GM12801 (cell line): ENCODE results near the gene CACHD1.

Source experiments
- CTCF ChIP-seq: IDR thresholded peaks from one replicate; pipeline ENCODE4 v1.5.1; 2011; ENCODE audit warnings: control low read depth; ENCODE audit not compliant: insufficient read length; ENCODE audit errors: extremely low read depth

CACHD1 gene

GRCh38 chr1:64505232-64505943 lies 35.5 kb downstream of the CACHD1 start:
- TF ChIP-seq CTCF = no peak

GRCh38 chr1:64505944-64506655 lies 36.2 kb downstream of the CACHD1 start:
- TF ChIP-seq CTCF = no peak

- no peak for TF ChIP-seq CTCF
Measured at GRCh38 chr1:64508629-64509028, 38.7 kb downstream of the CACHD1 start.

GRCh38 chr1:64511044-64511443 lies 41.1 kb downstream of the CACHD1 start:
- no peak for TF ChIP-seq CTCF

- no peak for TF ChIP-seq CTCF
Measured at GRCh38 chr1:64513545-64513944, 43.6 kb downstream of the CACHD1 start.

GRCh38 chr1:64514197-64514765 lies 44.4 kb downstream of the CACHD1 start:
- TF ChIP-seq CTCF = no peak

- no peak for TF ChIP-seq CTCF
Measured at GRCh38 chr1:64515427-64515826, 45.5 kb downstream of the CACHD1 start.
